DMS53 (cell line): Measurements from ENCODE around the gene ARHGEF28.

Source experiments
- DNase-seq: peaks from one replicate; lab custom pipeline; 2025; lab: John Stamatoyannopoulos, UW

Gene ARHGEF28

GRCh38 chr5:73967347-73967746 is 341.4 kb downstream of the ARHGEF28 start:
- DNase-seq, result no peak

GRCh38 chr5:73968246-73968645 is 342.2 kb downstream of the ARHGEF28 start:
- no peak for DNase-seq

GRCh38 chr5:73968729-73969128 is 342.7 kb downstream of the ARHGEF28 start:
- no peak for DNase-seq

GRCh38 chr5:73969195-73970036 is 343.4 kb downstream of the ARHGEF28 start:
- DNase-seq, result no peak

GRCh38 chr5:73971326-73971725 is 345.3 kb downstream of the ARHGEF28 start:
- no peak for DNase-seq

- no peak for DNase-seq
Observed at GRCh38 chr5:73973135-73973534, 347.1 kb downstream of the ARHGEF28 start.

- no peak for DNase-seq
Observed at GRCh38 chr5:73974871-73975360, 348.9 kb downstream of the ARHGEF28 start.

- DNase-seq, result no peak
Observed at GRCh38 chr5:73975845-73976244, 349.8 kb downstream of the ARHGEF28 start.

- DNase-seq, result no peak
Observed at GRCh38 chr5:73977146-73977545, 351.1 kb downstream of the ARHGEF28 start.

GRCh38 chr5:73979321-73979720 is 353.3 kb downstream of the ARHGEF28 start:
- no peak for DNase-seq

- no peak for DNase-seq
Observed at GRCh38 chr5:73981704-73982103, 355.7 kb downstream of the ARHGEF28 start.

GRCh38 chr5:73983644-73984043 is 357.6 kb downstream of the ARHGEF28 start:
- no peak for DNase-seq

GRCh38 chr5:73985145-73985544 is 359.1 kb downstream of the ARHGEF28 start:
- peak; percentile 35 for DNase-seq

GRCh38 chr5:73986729-73987128 is 360.7 kb downstream of the ARHGEF28 start:
- no peak for DNase-seq

- peak; percentile 10 for DNase-seq
Observed at GRCh38 chr5:73987915-73988314, 361.9 kb downstream of the ARHGEF28 start.

- DNase-seq, result no peak
Observed at GRCh38 chr5:73989956-73990355, 364.0 kb downstream of the ARHGEF28 start.
